HEK293 (cell line): ENCODE results near the gene SLC25A20.

ENCODE experiments used
- CTCF ChIA-PET: fragments of 350-600 bp; formaldehyde crosslinking; extraction: SDS; loops from one replicate; lab custom pipeline; 2021; ENCODE audit warnings: antibody characterized with exemption; lab: Yijun Ruan, JAX
- POLR2A ChIA-PET: fragments of 300-600 bp; formaldehyde crosslinking; extraction: SDS; loops from one replicate; lab custom pipeline; 2020; ENCODE audit warnings: antibody characterized with exemption, inconsistent platforms; lab: Yijun Ruan, JAX
- H3K27ac ChIP-seq: fragments of 200-500 bp; sonication (Bioruptor generic); 2 replicates; pipeline ENCODE4 v1.5.1; 2014; ENCODE audit warnings: low read depth, low read length, control low read depth, inconsistent platforms; ENCODE audit errors: extremely low read depth
- H3K36me3 ChIP-seq, 2 experiments: fragments of 200-500 bp in 1 of 2; sonication (Bioruptor generic) in 1 of 2; 1 replicate in 1 of 2; 2 replicates in 1 of 2; pipeline ENCODE4 v1.5.1; 2014 to 2017; ENCODE audit warnings: inconsistent platforms in 2 of 2, low read length in 2 of 2; ENCODE audit not compliant: control insufficient read depth in 2 of 2, insufficient read depth in 1 of 2
- H3K4me1 ChIP-seq: fragments of 200-500 bp; sonication (Bioruptor generic); 2 replicates; pipeline ENCODE4 v1.5.1; 2014; ENCODE audit warnings: mild to moderate bottlenecking, low read length, inconsistent platforms; ENCODE audit not compliant: control insufficient read depth, insufficient read depth
- H3K4me3 ChIP-seq: 2 replicates; pipeline ENCODE4 v1.5.1; 2011; ENCODE audit warnings: low read depth, mild to moderate bottlenecking, control low read depth, low read length, moderate library complexity
- H3K9me3 ChIP-seq: fragments of 200-500 bp; sonication (Bioruptor generic); 2 replicates; pipeline ENCODE4 v1.5.1; 2014; ENCODE audit warnings: low read depth, low read length, inconsistent platforms; ENCODE audit not compliant: control insufficient read depth, insufficient read depth
- GLI2 ChIP-seq: fragments of 450-650 bp; formaldehyde crosslinking; IDR thresholded peaks from 2 replicates; pipeline ENCODE4; 2017; ENCODE audit warnings: missing biosample characterization, missing genetic modification characterization, low read depth, borderline replicate concordance
- HOXA7 ChIP-seq: sonication (generic); formaldehyde crosslinking; IDR thresholded peaks from 2 replicates; pipeline ENCODE4 v1.8.1; 2022; ENCODE audit warnings: missing genetic modification reagents, borderline replicate concordance
- KLF9 ChIP-seq: fragments of 450-650 bp; formaldehyde crosslinking; IDR thresholded peaks from 2 replicates; pipeline ENCODE4 v1.5.1; 2016; ENCODE audit warnings: missing biosample characterization, missing genetic modification characterization, low read depth
- TSHZ1 ChIP-seq: fragments of 450-650 bp; formaldehyde crosslinking; IDR thresholded peaks from 2 replicates; pipeline ENCODE4 v1.5.1; 2016; ENCODE audit warnings: missing biosample characterization, missing genetic modification characterization, borderline replicate concordance
- ZBTB10 ChIP-seq: fragments of 450-650 bp; formaldehyde crosslinking; IDR thresholded peaks from 2 replicates; pipeline ENCODE4 v1.5.1; 2016; ENCODE audit warnings: missing biosample characterization, missing genetic modification characterization
- ZNF157 ChIP-seq: fragments of 450-650 bp; formaldehyde crosslinking; IDR thresholded peaks from 2 replicates; pipeline ENCODE4 v1.5.1; 2016; ENCODE audit warnings: missing biosample characterization, missing genetic modification characterization
- ZNF16 ChIP-seq: fragments of 450-650 bp; formaldehyde crosslinking; IDR thresholded peaks from 2 replicates; pipeline ENCODE4 v1.5.1; 2016; ENCODE audit warnings: low read depth, missing biosample characterization, missing genetic modification characterization
- ZNF37A ChIP-seq: fragments of 450-650 bp; IDR thresholded peaks from 2 replicates; pipeline ENCODE4 v1.5.1; 2018; ENCODE audit warnings: missing biosample characterization, missing genetic modification characterization
- ZNF48 ChIP-seq: fragments of 450-650 bp; formaldehyde crosslinking; IDR thresholded peaks from 2 replicates; pipeline ENCODE4 v1.5.1; 2016; ENCODE audit warnings: missing biosample characterization, missing genetic modification characterization
- ZNF621 ChIP-seq: fragments of 450-650 bp; formaldehyde crosslinking; IDR thresholded peaks from 2 replicates; pipeline ENCODE4 v1.5.1; 2017; ENCODE audit warnings: missing biosample characterization, missing genetic modification characterization
- ZNF623 ChIP-seq: fragments of 450-650 bp; formaldehyde crosslinking; IDR thresholded peaks from 2 replicates; pipeline ENCODE4 v1.5.1; 2016; ENCODE audit warnings: missing biosample characterization, missing genetic modification characterization
- ZNF654 ChIP-seq: fragments of 450-650 bp; formaldehyde crosslinking; IDR thresholded peaks from 2 replicates; pipeline ENCODE4 v1.5.1; 2016; ENCODE audit warnings: low read depth, missing biosample characterization, missing genetic modification characterization
- ZNF670 ChIP-seq: fragments of 450-650 bp; formaldehyde crosslinking; IDR thresholded peaks from 2 replicates; pipeline ENCODE4 v1.5.1; 2016; ENCODE audit warnings: missing biosample characterization, missing genetic modification characterization, low read depth
- ZNF692 ChIP-seq: fragments of 450-650 bp; formaldehyde crosslinking; IDR thresholded peaks from 2 replicates; pipeline ENCODE4 v1.5.1; 2016; ENCODE audit warnings: missing biosample characterization, missing genetic modification characterization
- ZNF777 ChIP-seq: fragments of 450-650 bp; formaldehyde crosslinking; IDR thresholded peaks from 2 replicates; pipeline ENCODE4 v1.5.1; 2017; ENCODE audit warnings: missing biosample characterization, missing genetic modification characterization, borderline replicate concordance
- ZNF843 ChIP-seq: fragments of 450-650 bp; formaldehyde crosslinking; IDR thresholded peaks from 2 replicates; pipeline ENCODE4 v1.5.1; 2016; ENCODE audit warnings: missing biosample characterization, missing genetic modification characterization
- ZSCAN16 ChIP-seq: fragments of 450-650 bp; formaldehyde crosslinking; IDR thresholded peaks from 2 replicates; pipeline ENCODE4 v1.5.1; 2016; ENCODE audit warnings: missing biosample characterization, missing genetic modification characterization
- TF ChIP-seq, protein P1 (sequence below): fragments of 450-650 bp; formaldehyde crosslinking; IDR thresholded peaks from 2 replicates; pipeline ENCODE4 v1.5.1; 2017; ENCODE audit warnings: missing biosample characterization, missing genetic modification characterization
- TF ChIP-seq, protein P2 (sequence below): IDR thresholded peaks from 2 replicates; pipeline ENCODE4 v1.6.1; 2011; ENCODE audit warnings: mild to moderate bottlenecking, low read depth, low read length, borderline replicate concordance

Gene SLC25A20

GRCh38 chr3:48837163-48837562 lies 61.5 kb downstream of the SLC25A20 start:
- no peak overlapping the region for H3K4me3 ChIP-seq
- no peaks in the 10 kb centered on the region for H3K36me3 ChIP-seq
- TF ChIP-seq KLF9 (tag by site-specific recombination) = no peak
- TF ChIP-seq GLI2 (tag by site-specific recombination) = no peak
- no peak for TF ChIP-seq ZNF670 (tag by site-specific recombination)
- TF ChIP-seq, protein P1, sequence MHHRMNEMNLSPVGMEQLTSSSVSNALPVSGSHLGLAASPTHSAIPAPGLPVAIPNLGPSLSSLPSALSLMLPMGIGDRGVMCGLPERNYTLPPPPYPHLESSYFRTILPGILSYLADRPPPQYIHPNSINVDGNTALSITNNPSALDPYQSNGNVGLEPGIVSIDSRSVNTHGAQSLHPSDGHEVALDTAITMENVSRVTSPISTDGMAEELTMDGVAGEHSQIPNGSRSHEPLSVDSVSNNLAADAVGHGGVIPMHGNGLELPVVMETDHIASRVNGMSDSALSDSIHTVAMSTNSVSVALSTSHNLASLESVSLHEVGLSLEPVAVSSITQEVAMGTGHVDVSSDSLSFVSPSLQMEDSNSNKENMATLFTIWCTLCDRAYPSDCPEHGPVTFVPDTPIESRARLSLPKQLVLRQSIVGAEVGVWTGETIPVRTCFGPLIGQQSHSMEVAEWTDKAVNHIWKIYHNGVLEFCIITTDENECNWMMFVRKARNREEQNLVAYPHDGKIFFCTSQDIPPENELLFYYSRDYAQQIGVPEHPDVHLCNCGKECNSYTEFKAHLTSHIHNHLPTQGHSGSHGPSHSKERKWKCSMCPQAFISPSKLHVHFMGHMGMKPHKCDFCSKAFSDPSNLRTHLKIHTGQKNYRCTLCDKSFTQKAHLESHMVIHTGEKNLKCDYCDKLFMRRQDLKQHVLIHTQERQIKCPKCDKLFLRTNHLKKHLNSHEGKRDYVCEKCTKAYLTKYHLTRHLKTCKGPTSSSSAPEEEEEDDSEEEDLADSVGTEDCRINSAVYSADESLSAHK (tag by site-specific recombination) = no peak
- no peak for TF ChIP-seq ZNF777
- TF ChIP-seq ZNF843 (tag by site-specific recombination) = no peak
- TF ChIP-seq, protein P2, sequence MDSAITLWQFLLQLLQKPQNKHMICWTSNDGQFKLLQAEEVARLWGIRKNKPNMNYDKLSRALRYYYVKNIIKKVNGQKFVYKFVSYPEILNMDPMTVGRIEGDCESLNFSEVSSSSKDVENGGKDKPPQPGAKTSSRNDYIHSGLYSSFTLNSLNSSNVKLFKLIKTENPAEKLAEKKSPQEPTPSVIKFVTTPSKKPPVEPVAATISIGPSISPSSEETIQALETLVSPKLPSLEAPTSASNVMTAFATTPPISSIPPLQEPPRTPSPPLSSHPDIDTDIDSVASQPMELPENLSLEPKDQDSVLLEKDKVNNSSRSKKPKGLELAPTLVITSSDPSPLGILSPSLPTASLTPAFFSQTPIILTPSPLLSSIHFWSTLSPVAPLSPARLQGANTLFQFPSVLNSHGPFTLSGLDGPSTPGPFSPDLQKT = no peak
- no peak for TF ChIP-seq ZNF654
- TF ChIP-seq ZNF621 (tag by site-specific recombination) = no peak
- no peak for TF ChIP-seq TSHZ1
- no peak for TF ChIP-seq ZNF157
- TF ChIP-seq ZNF37A (tag by site-specific recombination) = no peak
- no peak for TF ChIP-seq ZNF623 (tag by site-specific recombination)
- TF ChIP-seq ZSCAN16 (tag by site-specific recombination) = no peak
- TF ChIP-seq ZBTB10 (tag by site-specific recombination) = no peak
- no peak for TF ChIP-seq HOXA7 (CRISPR knock-in tag)
- TF ChIP-seq ZNF48 = no peak
- TF ChIP-seq ZNF692 (tag by site-specific recombination) = no peak
- TF ChIP-seq ZNF16 (tag by site-specific recombination) = no peak
- H3K27ac ChIP-seq = no peak overlapping the region
- H3K4me1 ChIP-seq = no peaks in the 10 kb centered on the region
- no peaks in the 10 kb centered on the region for H3K9me3 ChIP-seq
- ChIA-PET CTCF (no interaction called here), POLR2A (no interaction called here)
